HUES64 (cell line): ENCODE measurements around the gene IL17REL.
"Not testable (repeated sequence)": the region's sequence is repeated elsewhere in the genome, so short reads cannot be mapped to it uniquely, and the experiment has no call there.

Experiments used
- H3K27ac ChIP-seq: 2 replicates; pipeline ENCODE4 v1.7.0; 2013; ENCODE audit warnings: low read depth, low read length, inconsistent platforms
- H3K27me3 ChIP-seq: 2 replicates; pipeline ENCODE4 v1.6.1; 2013; ENCODE audit warnings: mild to moderate bottlenecking, low read length; ENCODE audit not compliant: insufficient read depth
- H3K36me3 ChIP-seq: 2 replicates; pipeline ENCODE4 v1.6.1; 2013; ENCODE audit warnings: mild to moderate bottlenecking, low read length; ENCODE audit not compliant: insufficient read depth
- H3K4me1 ChIP-seq: 2 replicates; pipeline ENCODE4 v1.6.1; 2013; ENCODE audit warnings: mild to moderate bottlenecking, low read length, moderate library complexity; ENCODE audit not compliant: insufficient read depth
- H3K4me3 ChIP-seq: 2 replicates; pipeline ENCODE4 v1.5.1; 2013; ENCODE audit warnings: mild to moderate bottlenecking, low read length, moderate library complexity
- H3K9ac ChIP-seq: 2 replicates; pipeline ENCODE4 v1.6.1; 2013; ENCODE audit warnings: mild to moderate bottlenecking, low read depth, low read length
- H3K9me3 ChIP-seq: 2 replicates; pipeline ENCODE4 v1.6.1; 2013; ENCODE audit warnings: low read depth, low read length; ENCODE audit not compliant: insufficient read depth
- WGBS: fragments of 150-250, 120-280 bp; methylation state at CpG from one replicate; pipeline ENCODE4 v1.1.7; 2013; ENCODE audit warnings: missing lambda C conversion rate; 5-methylcytosine and 5-hydroxymethylcytosine counted together

The IL17REL gene

DNA sequence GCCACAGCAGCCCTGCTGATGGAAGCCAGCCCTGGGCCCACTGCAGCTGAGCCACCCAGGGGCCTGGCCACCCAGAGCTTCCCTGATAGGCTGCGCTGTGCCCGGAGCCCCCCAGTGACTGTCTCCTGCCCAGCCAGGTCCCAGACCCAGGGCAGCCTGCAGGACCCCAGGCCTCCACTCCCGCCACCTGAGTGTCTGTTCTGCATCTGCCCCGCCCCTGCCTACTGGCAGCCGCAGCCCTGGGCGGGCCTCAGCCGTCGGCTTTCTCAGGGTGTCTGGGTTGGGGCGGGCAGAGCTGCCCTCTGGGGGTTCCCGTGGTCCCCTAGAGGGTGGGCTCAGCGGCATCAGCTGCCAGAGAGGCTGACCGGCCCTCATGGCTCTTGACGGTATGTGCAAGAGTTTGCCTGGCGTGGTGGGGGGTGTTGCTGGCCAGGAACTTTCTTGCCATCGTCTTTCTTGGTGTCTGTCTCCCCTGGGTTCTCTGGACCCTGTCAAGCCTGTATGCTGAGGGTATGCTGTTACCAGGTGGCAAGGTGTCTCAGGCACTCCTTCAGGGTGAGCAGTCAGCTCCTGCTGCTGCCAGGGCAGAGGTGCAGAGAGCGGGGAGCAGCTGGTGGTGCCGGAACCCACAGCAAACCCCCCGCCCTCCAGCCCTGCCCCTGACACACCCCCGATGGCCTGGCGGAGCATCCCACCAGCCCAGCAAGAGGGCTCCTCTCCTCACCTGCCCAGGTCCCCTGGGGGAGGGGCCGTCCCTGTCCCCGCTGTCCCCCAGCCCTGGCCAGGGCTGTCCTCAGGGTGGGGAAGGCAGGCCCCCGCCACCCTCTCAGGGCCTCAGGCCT, 64.2 kb downstream of the IL17REL start:
- Histone ChIP-seq H3K4me3 (no peak overlapping the region), H3K9me3 (no peaks in the 10 kb centered on the region), H3K9ac (no peak overlapping the region), H3K4me1 (peaks cover 8% of the 10 kb centered on the region; the same call in 1 of the 2 replicates), H3K27me3 (no peaks in the 10 kb centered on the region), H3K27ac (no peak overlapping the region), H3K36me3 (no peaks in the 10 kb centered on the region)
- 76% methylated on average over 23 of the region's 23 CpGs for WGBS

DNA sequence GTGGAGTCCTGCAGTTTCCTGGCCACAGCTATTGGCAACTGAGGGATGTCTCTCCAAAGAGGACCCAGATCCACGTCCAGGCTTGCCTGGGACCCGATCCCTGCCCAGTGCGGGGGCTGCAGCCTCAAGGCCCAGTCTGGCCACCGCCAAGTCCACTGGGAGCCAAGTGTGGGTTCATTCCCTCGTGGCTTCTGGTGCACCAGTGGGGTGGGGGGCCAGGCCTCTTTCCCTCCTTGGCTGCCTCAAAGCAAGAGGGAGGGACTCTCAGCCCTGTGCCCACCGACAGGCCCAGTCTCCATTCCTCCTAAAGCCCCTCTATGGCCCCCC, 65.3 kb downstream of the IL17REL start:
- H3K4me1 ChIP-seq, result peaks cover 8% of the 10 kb centered on the region; the same call in 1 of the 2 replicates
- no peaks in the 10 kb centered on the region for H3K36me3 ChIP-seq
- no peaks in the 10 kb centered on the region for H3K9me3 ChIP-seq
- H3K27ac ChIP-seq, result peak overlapping the region; percentile 35; the same call in 1 of the 2 replicates
- H3K9ac ChIP-seq, result no peak overlapping the region
- WGBS, result 65% methylated on average over 6 of the region's 6 CpGs
- no peaks in the 10 kb centered on the region for H3K27me3 ChIP-seq
- no peak overlapping the region for H3K4me3 ChIP-seq

DNA sequence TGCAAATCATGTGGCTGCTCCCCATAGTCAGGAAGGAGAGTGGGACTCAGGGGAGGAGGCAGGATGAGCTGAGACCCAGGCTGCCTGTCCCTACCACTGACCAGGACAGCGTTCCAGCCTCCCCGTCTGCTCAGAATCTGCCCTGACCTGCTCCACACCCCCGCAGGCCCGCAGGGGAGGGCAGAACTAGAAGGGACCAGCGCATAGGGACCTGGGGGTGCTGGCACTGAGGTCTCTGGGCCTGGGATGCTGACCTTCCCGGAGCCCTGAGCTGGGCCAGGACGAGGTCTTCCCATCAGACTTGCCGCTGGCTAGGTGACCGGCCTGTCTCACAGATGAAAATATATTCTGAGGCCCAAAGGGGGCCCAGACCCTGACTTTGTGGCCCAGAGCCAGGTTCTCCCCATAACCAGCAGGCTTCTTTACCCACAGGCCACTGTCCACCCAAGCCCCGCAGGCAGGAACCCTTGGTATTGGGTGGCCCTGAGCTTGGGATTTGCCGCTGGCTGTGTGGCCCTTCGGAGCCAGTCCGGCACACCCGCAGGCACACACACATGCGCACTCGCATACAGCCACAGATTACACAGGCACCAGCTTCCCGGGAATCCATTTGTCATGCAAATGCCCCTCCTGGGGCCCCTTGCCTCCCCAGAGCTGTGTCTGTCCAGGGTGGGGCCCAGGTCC, 65.8 kb downstream of the IL17REL start:
- no peaks in the 10 kb centered on the region for H3K27me3 ChIP-seq
- H3K36me3 ChIP-seq, result no peaks in the 10 kb centered on the region
- WGBS, result 60% methylated on average over 17 of the region's 17 CpGs
- no peak overlapping the region for H3K9ac ChIP-seq
- H3K4me3 ChIP-seq, result no peak overlapping the region
- H3K4me1 ChIP-seq, result peaks cover 8% of the 10 kb centered on the region; the same call in 1 of the 2 replicates
- no peaks in the 10 kb centered on the region for H3K9me3 ChIP-seq
- H3K27ac ChIP-seq, result peak overlapping the region; percentile 35; the same call in 1 of the 2 replicates

DNA sequence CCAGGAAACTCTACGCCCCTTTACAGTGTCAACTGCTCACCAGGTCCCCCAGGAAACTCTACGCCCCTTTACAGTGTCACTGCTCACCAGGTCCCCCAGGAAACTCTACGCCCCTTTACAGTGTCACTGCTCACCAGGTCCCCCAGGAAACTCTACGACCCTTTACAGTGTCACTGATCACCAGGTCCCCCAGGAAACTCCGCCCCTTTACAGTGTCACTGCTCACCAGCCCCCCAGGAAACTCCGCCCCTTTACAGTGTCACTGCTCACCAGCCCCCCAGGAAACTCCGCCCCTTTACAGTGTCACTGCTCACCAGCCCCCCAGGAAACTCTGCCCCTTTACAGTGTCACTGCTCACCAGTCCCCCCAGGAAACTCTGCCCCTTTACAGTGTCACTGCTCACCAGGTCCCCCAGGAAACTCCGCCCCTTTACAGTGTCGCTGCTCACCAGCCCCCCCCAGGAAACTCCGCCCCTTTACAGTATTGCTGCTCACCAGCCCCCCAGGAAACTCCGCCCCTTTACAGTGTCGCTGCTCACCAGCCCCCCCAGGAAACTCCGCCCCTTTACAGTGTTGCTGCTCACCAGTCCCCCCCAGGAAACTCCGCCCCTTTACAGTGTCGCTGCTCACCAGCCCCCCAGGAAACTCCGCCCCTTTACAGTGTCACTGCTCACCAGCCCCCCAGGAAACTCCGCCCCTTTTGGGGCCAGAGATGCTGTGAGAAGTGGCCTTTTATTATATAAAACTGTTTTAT, 67.3 kb downstream of the IL17REL start:
- not testable (repeated sequence) for H3K4me1 ChIP-seq, H3K27ac ChIP-seq

More for the DNA sequence above, 67.3 kb downstream of the IL17REL start:
- not testable (repeated sequence) for H3K27me3 ChIP-seq, H3K36me3 ChIP-seq, H3K9ac ChIP-seq, H3K9me3 ChIP-seq, H3K4me3 ChIP-seq
- 84% methylated on average over 13 of the region's 17 CpGs for WGBS
